ENCODE data around the gene IDH3G.

IDH3G gene

DNA sequence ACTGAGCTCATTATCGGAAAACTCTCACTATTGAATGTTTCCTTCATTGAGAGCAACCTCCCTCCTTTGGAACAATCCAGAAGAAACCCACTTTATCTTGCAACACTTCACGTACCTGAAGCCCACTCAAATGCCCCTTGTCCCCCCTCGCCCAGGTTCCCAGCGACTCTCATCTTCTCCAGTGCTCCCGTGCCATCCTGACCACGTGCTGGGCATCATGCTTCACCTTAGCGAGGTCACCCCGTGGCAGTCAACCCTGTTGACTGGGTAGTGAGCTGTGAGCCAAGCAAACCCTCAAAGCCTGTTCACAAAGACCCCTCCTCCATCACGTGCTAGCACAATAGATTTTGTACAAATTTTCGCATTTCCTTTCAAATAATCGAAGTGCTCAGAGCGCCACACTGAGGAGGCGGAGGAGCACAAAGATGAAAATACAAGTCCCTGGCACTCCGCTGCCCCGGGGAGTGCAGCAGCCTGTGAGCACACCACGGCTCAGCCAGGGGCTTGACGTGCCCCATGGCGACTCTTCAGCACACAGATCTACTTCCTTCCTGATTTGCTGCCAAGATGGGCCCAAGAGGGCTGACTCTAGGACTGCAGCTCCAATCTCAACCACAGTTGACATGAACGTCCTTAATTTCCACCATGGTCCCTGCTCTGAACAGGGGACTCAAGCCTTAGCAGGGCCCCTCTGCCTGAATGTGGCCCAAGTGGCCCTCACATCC, 20.6 kb upstream of the IDH3G start:
- DNase-seq = no peak

DNA sequence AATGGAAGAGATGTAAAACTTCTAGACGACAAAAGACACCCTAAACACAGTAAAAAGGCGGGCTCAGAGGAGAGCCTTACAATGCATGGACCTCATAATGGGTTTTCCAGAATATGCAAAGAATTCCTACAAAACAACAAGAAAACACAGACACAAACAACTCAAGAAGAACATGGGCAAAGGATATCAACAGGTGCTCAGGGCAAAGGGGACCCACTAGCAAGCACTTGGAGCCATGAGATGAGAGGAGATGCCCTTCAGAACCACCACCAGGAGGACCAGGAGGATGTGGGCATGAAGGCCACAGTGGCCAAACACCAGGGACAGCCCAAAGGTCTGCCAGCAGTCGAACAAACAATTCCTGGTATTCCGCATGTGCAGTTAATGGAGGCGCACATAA, 19.0 kb upstream of the IDH3G start:
- no peak for DNase-seq

DNA sequence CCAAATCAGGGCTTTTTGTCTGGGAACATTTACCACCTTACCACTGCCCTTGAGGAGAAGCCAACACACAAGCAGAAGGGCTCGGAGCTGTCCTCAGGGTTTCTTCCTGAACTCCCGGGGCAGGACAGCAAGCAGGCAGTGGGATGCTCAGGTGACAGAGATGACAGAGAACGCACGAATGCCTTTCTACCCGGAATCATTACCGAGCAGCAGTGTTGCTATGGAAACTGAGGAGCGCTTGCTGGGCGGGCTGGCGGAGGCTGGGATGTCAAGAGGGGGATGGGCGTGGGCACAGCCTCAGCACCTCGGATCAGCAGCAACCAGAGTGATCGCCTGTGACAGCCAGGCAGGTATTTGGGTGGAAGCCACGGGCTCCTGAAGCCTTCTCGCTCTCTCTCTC, 18.0 kb upstream of the IDH3G start:
- DNase-seq = no peak

DNA sequence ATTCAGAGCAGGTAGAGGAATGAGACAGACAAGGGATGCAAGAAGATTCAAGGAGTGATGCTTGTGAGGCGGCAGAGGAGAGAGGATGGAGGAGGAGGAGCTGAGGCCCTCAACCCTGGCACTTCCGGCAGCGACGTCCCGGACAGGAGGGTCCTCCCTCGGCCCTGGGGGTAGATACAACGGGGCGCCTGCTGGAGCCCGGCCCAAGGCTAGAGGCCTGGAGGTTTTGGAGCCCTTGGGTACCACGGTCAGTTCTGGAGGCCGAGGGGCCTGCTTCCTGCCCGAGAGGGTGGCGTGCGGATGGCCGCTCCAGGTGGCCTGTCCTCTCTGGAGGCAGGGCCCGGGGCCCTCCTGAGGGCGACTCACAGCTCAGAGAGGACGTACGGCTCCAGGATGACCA, 13.8 kb upstream of the IDH3G start:
- DNase-seq = no peak

DNA sequence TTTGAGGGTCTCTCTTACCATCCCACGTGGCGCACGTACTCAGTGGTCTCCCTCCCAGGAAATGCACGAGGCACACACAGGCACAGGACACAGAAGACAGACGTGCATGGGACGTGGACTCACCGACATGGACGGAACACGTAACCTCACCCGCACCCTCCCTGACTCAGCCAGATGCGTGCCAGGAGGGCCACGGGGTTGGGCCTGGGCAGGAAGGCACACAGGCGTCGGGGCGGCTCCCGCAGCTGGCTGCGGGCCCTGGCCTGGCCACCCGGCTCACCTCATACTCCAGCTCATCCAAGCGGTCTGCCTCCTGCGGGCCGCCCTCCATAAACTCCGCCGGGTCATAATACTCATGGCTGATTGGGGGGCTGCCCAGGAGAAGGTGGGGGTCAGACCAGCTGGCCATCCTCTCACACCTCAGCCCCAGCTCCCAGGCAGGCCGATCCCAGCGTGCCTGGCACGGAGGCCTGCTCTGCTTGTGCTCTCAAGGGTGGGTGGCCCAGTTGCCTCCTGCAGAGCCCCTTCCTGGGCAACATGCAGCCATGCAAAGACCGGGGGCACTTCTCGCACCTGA, 12.9 kb upstream of the IDH3G start:
- no peak for DNase-seq

DNA sequence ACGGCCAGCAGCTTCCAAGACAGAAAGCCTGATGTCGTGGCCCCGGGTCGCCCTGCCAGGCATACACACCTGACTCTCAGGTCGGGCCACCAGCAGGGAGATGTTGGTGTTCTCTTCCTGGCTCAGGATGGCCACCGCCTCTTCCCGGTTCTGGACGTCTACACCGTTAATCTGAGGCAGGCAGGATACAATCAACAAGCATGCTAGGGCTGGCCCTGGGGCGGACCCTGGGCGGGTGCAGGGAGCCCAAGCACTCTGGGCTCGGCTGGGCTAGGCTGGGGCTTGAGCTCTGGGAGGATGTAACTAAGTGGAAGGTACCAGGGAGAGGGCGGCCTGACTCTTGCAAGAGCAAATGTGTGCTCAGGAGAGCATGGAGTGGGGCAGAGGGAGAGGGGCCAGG, 11.3 kb upstream of the IDH3G start:
- DNase-seq = no peak

DNA sequence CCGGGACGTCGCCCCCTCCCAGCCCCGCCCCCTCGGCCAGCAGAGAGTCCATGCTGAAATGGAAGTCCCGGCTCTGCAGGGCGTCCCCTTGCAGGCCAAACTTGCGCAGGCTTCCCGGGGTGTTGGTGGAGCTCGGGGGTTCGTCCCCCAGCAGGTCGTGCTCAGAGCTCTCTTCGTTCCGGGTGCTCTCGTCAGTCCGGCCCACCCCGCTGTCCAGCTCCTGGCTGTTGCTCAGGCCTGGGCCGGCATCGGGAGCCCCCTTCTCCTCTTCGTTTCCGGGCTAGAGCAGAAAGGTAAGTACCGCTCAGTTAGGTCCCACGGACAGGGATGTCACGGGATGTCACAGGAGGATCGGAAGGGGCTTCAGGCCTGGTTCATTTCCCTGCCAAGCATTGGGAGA, 10.4 kb upstream of the IDH3G start:
- no peak for DNase-seq

DNA sequence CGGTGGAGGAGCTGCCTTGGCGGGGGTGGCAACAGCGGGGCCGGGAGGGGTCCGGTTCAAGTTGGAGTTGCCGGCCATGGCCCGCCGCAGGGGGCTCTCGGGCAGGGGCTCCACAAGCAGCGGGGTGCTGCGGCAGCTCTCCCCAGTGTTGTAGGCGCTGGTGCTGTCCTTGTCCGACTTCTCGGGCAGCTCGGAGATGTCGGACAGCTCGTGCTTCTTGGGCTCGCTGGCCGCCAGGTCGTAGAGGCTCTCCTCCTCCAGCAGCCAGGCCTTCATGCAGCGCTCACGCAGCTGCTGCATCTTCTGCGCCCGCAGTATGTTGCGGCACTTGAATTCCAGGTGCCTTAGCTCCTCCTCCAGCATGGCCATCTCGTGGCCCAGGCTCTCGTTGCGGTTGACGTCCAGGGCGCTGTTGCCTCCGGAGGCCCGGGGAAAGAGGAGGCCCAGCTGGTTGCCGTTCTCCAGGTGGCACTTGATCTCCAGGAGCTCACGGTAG, 10.0 kb upstream of the IDH3G start:
- DNase-seq = no peak

DNA sequence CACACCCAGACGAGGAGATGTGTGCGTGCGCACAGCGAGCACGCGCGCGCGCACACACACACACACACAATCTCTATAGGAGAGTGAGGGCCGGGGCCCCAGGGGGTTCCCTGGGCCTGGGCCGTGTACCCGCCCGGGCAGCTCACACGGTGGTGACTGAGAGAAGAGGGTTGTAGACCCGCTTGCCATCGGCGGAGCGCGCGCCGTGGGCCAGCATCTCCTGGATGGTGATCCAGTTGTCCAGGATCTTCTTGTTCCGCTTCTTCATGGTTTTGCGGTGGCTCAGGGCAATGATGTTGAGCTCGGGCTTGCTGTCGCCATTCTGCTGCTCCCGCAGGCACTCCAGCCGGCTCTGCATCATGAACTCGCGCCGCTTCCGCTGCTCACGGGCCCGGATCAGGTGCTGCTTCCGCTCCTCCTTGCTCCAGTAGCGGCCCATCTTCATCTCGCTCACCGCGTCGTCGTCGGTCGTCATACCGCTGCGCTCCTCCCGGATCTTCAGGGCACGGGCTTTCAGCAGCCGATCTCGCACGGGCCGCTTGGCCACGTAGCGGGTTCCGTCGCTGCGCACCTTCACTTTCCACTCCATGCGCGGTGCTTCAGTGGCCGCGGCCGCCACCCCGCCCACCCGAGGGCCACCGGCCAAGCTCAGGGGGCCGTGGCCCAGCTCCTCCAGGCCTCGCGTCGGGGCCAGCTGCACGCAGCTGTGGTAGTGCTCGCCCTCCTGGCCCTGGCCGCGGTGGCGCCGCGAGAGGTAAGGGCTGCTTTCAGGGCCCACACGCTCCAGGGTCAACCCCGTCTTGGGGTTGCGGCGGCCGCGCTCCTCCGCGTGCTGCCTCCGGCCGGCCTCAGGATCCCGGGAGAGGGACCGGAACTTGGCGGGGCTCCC, 9.3 kb upstream of the IDH3G start:
- no peak for DNase-seq

DNA sequence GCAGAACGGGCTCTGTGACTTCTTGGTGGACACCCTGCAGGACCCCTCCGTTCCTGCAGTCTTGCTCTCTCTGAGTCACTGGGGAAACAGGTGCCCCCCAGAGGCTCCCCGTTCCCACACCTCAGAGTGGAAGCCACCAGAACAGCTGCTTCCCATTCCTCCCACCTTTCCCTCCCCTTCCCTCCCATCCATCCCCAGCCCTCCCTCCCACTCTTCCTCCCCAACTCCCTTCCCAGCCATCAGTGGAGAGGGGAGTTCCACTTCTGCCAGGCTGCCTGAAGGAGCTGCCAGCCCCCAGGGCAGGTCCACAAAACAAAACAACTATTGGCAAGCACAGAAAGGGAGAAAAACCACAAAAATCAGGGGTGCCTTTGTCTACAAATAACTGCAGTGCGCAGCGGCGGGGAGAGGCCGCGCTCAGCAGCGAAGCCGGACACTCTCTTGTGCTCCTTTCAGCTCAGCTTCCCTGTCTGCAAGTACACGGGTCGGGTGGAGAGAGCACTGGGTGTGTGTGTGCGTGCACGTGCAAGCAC, 8.4 kb upstream of the IDH3G start:
- DNase-seq = no peak

DNA sequence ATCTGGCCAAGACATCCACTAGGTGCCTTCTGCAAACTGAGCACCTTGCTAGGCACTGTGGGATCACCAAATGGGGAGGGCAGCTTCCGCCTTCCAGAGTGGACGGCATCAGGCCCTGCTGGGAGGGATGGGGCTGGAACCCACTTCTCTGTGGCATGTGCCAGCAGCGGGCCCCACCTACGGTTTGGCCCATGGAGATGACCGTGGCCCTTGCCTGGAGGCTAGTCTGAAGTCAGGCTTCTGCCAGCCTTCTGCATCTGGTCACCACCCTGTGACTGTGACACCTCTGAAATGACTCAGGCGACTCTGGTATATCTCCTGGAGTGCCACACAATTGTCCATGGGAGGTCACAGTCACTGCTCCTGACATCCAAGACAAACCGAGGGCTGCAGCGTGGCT, 7.5 kb upstream of the IDH3G start:
- DNase-seq = no peak

DNA sequence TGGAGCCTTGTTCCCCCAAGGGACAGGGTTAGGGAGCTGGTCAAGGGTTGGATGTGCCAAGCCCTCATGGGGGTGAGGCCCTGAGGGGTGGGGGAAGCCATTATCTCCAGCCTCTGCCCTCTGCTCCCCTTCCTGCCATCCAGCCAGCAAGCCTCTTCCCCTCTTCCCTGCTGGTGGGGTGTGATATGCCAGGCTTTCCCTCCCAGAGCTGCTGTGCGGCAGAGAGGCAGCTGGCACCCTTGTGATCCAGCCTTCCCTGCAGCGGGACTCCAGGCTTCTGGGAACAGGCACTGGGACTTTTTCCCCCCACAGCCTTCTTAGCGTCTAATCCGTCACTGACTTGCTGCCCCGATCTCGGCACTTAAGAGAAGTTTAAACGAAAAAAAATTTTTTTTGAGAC, 6.6 kb upstream of the IDH3G start:
- DNase-seq = no peak

DNA sequence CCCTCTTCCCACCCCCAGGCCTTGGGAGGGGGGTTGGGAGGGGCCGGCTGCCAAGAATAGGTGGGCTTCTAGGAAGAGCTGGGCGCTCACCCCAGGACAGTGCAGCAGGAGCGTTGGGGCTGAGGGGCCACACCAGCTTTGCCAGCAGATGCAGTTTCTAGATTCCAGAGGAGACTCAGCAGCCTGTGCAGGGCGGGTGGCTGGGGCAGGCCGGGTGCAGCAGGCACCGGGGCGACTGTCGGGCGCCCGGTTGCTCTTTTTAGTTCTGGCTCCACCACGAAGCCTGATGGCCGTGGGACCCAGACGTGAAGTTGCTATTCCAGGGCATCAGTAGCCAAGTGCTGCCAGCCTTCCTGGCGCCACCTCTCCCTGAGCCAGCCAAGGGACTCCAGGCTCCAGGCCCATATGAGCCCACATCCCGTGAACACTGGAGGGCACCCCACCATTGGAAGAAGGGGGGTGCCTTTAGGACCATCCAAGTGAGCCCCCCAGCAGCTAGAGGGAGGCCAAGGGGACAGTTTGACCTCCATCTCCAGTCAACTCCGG, 6.1 kb upstream of the IDH3G start:
- DNase-seq = no peak

DNA sequence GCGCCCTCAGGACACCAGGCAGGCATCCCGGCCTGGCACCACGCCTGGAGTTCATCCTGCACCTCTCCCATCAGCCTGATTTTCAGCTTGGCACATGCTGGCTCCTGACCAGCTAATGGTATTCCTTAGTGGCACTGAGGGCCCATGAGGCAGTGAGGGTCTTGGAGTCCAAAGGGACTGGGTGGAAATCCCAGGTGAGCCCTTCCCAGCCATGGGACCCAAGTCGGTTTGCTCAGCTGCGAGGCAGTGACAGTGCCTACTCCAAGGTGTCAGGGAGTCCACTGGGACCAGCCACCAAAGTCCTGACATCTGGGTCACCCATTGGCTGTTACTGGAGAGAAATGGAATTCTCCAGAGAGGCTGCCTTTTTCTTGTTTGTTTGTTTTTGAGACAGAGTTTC, 5.2 kb upstream of the IDH3G start:
- DNase-seq = no peak

DNA sequence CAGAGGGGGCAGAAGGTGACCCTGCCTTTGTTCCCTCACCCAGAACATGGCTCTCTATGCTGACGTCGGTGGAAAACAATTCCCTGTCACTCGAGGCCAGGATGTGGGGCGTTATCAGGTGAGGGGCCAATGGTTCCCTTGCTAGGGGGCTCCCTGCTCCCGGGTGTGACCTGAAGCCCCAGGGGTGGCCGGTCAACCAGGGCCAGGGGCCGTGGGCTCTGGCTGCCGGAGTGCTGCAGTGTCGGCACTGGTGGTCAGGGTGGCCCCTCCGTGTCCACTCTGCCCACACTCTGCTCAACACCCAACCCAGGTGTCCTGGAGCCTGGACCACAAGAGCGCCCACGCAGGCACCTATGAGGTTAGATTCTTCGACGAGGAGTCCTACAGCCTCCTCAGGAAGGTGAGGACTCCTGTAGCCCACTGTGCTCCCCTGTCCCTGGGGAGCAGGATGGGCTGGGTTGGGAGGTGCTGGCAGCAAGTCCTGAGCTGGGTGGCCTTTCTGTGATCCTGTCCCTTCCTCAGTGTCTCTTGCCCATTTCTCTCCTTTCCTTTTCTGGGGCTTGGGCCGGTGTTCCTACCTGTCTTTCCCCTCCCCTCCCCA, 3.3 kb upstream of the IDH3G start:
- no peak for DNase-seq

DNA sequence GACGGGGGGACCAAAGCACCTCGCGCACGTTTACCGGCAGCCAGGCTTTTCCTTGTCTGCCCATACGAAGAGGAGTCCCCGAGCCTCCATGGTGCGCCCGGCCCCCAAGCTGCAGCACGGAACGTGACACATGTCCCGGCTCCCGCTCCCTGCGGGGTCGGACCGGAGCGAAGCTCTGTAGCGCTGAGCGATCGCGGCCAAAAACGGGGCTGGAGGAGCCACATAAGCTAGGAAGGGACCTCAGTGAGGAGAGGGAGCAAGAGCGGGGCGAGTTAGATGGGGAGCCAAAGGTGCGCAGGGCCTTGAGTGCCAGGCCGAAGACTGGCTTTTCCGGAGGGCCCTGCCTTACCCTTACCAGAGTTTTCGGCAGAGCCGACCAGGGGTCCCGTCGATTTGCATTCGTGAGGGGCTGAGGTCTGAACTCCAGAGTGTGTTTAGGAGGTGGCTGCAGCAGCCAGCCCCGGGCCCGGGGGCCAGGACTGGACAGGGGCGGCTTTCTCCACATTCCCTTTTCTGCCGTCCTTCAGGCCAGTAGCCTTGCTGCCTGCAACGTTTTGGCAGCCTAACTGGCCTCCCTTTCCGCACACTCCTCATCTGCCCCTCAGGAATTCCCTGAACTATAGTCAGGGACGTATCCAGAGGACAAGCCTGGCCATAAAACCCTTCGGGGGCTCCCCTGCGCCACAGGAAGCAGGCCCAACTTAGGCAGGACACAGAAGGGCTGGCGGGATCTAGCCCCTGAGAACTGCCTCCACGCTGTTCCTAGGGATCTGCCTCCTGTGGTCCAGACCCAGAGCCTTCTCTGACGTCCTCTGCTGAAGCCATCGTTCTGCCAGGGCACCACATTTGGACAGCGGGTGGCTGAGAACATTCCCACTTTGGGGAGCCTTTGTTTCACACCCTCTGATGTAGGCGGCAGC, 982 bp upstream of the IDH3G start:
- no peak for DNase-seq

DNA sequence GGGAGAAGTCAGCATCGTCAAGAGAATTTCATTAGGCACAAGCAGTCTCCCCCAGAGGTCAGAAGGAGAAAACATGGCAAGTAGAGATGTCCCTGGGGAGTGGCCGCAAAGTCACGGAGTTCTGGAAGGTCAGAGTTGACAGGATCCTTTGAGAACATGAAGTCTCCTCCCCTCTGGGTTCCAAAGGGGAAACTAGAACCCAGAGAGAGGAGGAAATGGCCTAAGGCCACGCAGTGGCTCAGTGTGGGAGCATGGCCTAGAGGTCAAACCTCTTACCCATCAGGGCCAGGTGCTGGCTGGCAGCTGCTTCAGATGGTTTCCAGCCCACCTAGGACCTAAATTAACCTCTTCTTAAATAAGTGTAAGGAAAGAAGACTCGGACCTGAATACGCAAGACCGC, 884 bp downstream of the IDH3G start:
- no peak for DNase-seq

DNA sequence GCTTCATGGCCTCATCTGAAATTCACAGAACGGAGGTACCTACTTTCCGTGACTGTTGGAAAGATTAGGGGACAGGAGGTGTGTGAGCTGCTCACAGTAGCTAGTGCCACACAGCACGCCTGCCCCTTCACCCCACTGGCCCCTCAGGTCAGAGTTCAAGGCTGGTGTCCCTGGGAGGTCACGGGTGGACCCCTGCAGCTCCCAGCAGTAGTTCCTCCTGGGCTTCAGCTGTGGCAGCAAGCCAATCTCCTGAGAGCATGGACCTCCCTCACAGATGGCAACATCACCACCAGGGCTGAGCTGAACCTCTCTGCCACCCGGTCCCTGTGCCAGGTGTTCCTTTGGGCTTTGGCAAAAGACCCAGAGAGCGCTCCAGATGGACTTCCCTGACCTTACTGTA, 1.8 kb downstream of the IDH3G start:
- no peak for DNase-seq

DNA sequence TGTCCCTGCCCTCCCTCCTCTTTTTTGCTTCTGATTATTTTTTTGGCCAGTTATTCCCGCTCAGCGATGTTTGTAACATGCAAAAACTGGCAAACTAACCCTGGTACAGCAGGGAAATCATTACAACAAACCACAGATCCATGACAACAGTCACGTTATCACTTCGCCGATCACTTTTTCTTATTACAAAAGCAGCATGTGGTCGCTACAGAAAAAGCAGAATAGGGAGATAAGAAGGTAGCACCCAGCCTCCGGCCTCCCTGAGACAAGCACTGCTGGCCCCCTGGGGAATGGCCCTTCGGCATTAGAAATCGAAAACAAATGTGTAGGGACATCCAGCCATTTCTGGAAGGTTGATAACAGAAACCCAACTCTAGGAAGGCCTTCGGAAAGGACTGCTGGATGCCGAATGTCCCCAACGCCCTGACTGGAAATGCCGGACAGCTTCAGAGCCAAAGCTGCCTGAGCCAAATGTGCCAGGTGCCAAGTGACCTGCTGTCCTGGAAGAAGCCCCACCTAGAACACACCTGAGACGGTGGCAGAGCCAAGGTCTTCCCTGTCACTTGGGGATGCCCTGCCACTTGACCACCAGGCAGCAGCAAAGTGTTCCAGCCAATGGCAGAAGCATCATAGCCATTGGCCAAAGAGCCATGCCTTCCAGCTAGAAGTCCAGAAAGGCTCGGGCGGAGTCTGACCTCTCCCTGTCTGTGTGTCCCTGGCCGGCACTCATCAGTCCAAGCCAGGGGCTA, 2.9 kb downstream of the IDH3G start:
- DNase-seq = no peak

DNA sequence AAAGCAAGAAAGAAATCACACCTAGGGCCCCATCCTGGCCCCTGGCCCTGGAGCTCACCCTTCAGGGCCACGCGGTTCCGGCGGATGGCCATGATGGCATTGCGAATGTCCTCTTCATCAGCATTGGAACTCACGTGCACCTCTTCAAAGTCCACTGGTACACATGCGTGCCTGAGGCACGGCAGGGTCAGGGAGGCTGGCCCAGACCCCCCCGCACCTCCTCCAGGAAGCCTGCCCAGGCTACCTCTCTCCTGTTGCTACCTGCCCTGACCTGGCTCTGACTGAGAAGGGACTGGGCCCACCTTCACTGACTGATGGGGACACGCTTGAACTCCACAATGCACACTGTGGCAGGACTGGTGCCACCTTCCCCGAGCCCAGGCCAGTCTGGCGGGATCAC, 4.5 kb downstream of the IDH3G start:
- DNase-seq = no peak

DNA sequence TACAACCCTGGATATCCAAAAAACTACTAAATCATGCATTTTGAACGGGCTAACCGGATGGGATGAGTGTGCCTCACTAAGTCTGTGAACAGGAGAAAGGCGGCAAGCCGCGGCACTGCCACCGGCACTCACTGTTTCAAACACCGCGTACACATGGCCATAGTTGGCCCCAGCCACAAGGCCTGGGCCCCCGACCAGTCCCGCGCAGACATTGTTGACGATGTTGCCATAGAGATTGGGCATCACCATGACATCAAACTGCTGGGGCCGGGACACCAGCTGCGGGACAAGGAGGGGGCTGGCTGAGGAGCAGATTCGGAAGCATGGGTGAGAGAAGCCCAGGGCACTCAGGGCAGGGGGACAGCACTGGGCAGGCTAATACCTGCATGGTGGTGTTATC, 7.5 kb downstream of the IDH3G start:
- no peak for DNase-seq
